NT2/D1 (cell line): ENCODE results near the gene TMEM9B.
A peak's percentile ranks its signal among the peaks of the same experiment; 100 is the strongest.
"Not testable (repeated sequence)": the region's sequence is repeated elsewhere in the genome, so short reads cannot be mapped to it uniquely, and the experiment has no call there.

ENCODE experiments used
- DNase-seq: peaks from one replicate; pipeline ENCODE4 v3.0.0-alpha.2; 2011; ENCODE audit warnings: low read depth, low spot score
- H3K27me3 ChIP-seq: 2 replicates; pipeline ENCODE4 v1.6.0; 2011; ENCODE audit warnings: mild to moderate bottlenecking; ENCODE audit not compliant: insufficient read length, insufficient read depth
- H3K36me3 ChIP-seq: 2 replicates; pipeline ENCODE4 v1.6.1; 2011; ENCODE audit warnings: mild to moderate bottlenecking, low read length, mixed read lengths; ENCODE audit not compliant: insufficient read depth, insufficient read length
- H3K4me1 ChIP-seq: 2 replicates; pipeline ENCODE4 v1.5.1; 2011; ENCODE audit not compliant: insufficient read depth, insufficient read length
- H3K4me3 ChIP-seq: 2 replicates; pipeline ENCODE4 v1.5.1; 2011; ENCODE audit warnings: low read depth; ENCODE audit not compliant: insufficient read length
- H3K9ac ChIP-seq: 2 replicates; pipeline ENCODE4 v1.6.0; 2011; ENCODE audit warnings: low read depth; ENCODE audit not compliant: insufficient read length
- H3K9me3 ChIP-seq: 2 replicates; pipeline ENCODE4 v1.5.1; 2011; ENCODE audit warnings: mild to moderate bottlenecking, low read length; ENCODE audit not compliant: insufficient read depth
- SUZ12 ChIP-seq: IDR thresholded peaks from 2 replicates; pipeline ENCODE4 v1.6.1; 2011; ENCODE audit not compliant: insufficient read length, insufficient read depth; ENCODE audit errors: extremely low read depth
- YY1 ChIP-seq: IDR thresholded peaks from 2 replicates; pipeline ENCODE4 v1.6.1; 2011; ENCODE audit not compliant: insufficient read length, insufficient read depth
- ZNF274 ChIP-seq: IDR thresholded peaks from 2 replicates; pipeline ENCODE4 v1.6.1; 2011; ENCODE audit warnings: mild to moderate bottlenecking, low read depth, low read length

The TMEM9B gene

GRCh38 chr11:8964324-8965320, at the start of gene TMEM9B:
TMEM9B (minus strand) TSS chr11:8964442; CDS start chr11:8964313, 129 bp downstream.
- peak; percentile 61 for DNase-seq
- Histone ChIP-seq H3K4me3 (peak within 1 kb of the TSS; percentile 80), H3K4me1 (no peaks in the 10 kb centered on the region), H3K9me3 (no peaks in the 10 kb centered on the region), H3K9ac (peak within 1 kb of the TSS; percentile 94), H3K27me3 (no peaks in the 10 kb centered on the region), H3K36me3 (no peaks in the 10 kb centered on the region)
- TF ChIP-seq ZNF274 (no peak), SUZ12 (no peak), YY1 (no peak)

GRCh38 chr11:9013373-9013772, 49.1 kb upstream of the TMEM9B start:
- TF ChIP-seq SUZ12 (no peak), YY1 (no peak), ZNF274 (no peak)
- H3K27me3 ChIP-seq = peaks cover under 1% of the 10 kb centered on the region
- no peak for DNase-seq
- no peaks in the 10 kb centered on the region for H3K9me3 ChIP-seq
- no peaks in the 10 kb centered on the region for H3K36me3 ChIP-seq
- H3K4me3 ChIP-seq = no peak overlapping the region
- H3K4me1 ChIP-seq = no peaks in the 10 kb centered on the region
- H3K9ac ChIP-seq = no peak overlapping the region

DNA sequence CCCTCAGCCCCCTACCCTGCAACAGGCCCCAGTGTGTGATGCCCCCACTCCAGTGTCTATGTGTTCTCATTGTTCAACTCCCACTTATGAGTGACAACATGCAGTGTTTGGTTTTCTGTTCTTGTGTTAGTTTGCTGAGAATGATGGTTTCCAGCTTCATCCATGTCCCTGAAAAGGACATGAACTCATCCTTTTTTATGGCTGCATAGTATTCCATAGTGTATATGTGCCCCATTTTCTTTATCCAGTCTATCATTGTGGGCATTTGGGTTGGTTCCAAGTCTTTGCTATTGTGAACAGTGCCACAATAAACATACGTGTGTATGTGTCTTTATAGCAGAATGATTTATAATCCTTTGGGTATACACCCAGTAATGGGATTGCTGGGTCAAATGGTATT, 45.3 kb upstream of the TMEM9B start:
- H3K27me3 ChIP-seq = peaks cover 31% of the 10 kb centered on the region
- H3K9ac ChIP-seq, DNase-seq, H3K4me3 ChIP-seq, H3K36me3 ChIP-seq, H3K9me3 ChIP-seq, H3K4me1 ChIP-seq: not testable (repeated sequence)

GRCh38 chr11:9008661-9009060, 44.4 kb upstream of the TMEM9B start:
- no peak for TF ChIP-seq SUZ12
- no peak for TF ChIP-seq ZNF274
- Histone ChIP-seq H3K4me3 (no peak overlapping the region), H3K9ac (no peak overlapping the region), H3K4me1 (peaks cover 3% of the 10 kb centered on the region), H3K36me3 (no peaks in the 10 kb centered on the region), H3K27me3 (peaks cover 40% of the 10 kb centered on the region), H3K9me3 (no peaks in the 10 kb centered on the region)
- no peak for DNase-seq

- H3K9ac ChIP-seq = no peak overlapping the region
- peaks cover 3% of the 10 kb centered on the region for H3K4me1 ChIP-seq
- no peak for DNase-seq
- H3K36me3 ChIP-seq = no peaks in the 10 kb centered on the region
- peaks cover 46% of the 10 kb centered on the region for H3K27me3 ChIP-seq
- H3K4me3 ChIP-seq = no peak overlapping the region
- no peaks in the 10 kb centered on the region for H3K9me3 ChIP-seq
- TF ChIP-seq SUZ12 (no peak), ZNF274 (no peak), YY1 (no peak)
Observed at GRCh38 chr11:9008011-9008550, 43.8 kb upstream of the TMEM9B start.

- no peaks in the 10 kb centered on the region for H3K9me3 ChIP-seq
- H3K27me3 ChIP-seq = peaks cover 66% of the 10 kb centered on the region
- H3K36me3 ChIP-seq = no peaks in the 10 kb centered on the region
- H3K4me1 ChIP-seq = peaks cover 3% of the 10 kb centered on the region
- no peak overlapping the region for H3K4me3 ChIP-seq
- no peak for DNase-seq
- H3K9ac ChIP-seq = no peak overlapping the region
- no peak for TF ChIP-seq SUZ12
- no peak for TF ChIP-seq YY1
- TF ChIP-seq ZNF274 = no peak
Observed at GRCh38 chr11:9005087-9005486, 40.8 kb upstream of the TMEM9B start.

- DNase-seq = no peak
- H3K36me3 ChIP-seq = no peaks in the 10 kb centered on the region
- peak; percentile 6 for TF ChIP-seq SUZ12
- no peak for TF ChIP-seq ZNF274
- TF ChIP-seq YY1 = no peak
- no peaks in the 10 kb centered on the region for H3K9me3 ChIP-seq
- H3K27me3 ChIP-seq = peaks cover 66% of the 10 kb centered on the region
- H3K4me3 ChIP-seq = peak overlapping the region; percentile 51
- H3K4me1 ChIP-seq = peaks cover 3% of the 10 kb centered on the region
- peak overlapping the region; percentile 64 for H3K9ac ChIP-seq
Observed at GRCh38 chr11:9004183-9004926, 40.1 kb upstream of the TMEM9B start.
